Measurements from ENCODE around the gene SREBF2.

SREBF2 gene

DNA sequence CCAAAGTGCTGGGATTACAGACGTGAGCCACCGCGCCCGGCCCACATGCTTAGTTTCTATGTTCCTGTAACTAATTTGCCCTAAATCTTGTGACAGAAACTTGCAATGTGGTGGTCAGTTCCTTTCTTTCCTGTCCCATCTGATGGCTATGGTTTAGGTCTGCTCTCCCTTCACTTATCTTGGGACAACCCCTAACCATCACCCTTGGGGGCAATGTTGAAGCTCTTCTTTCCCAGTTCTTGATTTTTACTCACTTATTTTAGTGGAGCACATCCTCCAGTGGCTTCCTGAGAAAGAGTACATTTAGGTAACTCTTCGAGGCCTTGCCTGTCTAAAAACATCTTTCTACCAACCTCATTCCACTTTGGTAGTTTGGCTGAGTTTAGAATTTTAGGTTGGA, 7.3 kb downstream of the SREBF2 start:
- in situ Hi-C loops (cut with HindIII; ENCODE audit: low sequenced_read_pairs) = no loop called here
- DNase-seq (ENCODE audit: low read depth) = no peak
- no peak overlapping the region for H3K4me3 ChIP-seq (ENCODE audit: low read depth, low read length)
- TF ChIP-seq, protein P1, sequence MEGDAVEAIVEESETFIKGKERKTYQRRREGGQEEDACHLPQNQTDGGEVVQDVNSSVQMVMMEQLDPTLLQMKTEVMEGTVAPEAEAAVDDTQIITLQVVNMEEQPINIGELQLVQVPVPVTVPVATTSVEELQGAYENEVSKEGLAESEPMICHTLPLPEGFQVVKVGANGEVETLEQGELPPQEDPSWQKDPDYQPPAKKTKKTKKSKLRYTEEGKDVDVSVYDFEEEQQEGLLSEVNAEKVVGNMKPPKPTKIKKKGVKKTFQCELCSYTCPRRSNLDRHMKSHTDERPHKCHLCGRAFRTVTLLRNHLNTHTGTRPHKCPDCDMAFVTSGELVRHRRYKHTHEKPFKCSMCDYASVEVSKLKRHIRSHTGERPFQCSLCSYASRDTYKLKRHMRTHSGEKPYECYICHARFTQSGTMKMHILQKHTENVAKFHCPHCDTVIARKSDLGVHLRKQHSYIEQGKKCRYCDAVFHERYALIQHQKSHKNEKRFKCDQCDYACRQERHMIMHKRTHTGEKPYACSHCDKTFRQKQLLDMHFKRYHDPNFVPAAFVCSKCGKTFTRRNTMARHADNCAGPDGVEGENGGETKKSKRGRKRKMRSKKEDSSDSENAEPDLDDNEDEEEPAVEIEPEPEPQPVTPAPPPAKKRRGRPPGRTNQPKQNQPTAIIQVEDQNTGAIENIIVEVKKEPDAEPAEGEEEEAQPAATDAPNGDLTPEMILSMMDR (IDR thresholded peaks at IDR 0.05; ENCODE audit: low read depth, low read length, missing control alignments) = no peak

DNA sequence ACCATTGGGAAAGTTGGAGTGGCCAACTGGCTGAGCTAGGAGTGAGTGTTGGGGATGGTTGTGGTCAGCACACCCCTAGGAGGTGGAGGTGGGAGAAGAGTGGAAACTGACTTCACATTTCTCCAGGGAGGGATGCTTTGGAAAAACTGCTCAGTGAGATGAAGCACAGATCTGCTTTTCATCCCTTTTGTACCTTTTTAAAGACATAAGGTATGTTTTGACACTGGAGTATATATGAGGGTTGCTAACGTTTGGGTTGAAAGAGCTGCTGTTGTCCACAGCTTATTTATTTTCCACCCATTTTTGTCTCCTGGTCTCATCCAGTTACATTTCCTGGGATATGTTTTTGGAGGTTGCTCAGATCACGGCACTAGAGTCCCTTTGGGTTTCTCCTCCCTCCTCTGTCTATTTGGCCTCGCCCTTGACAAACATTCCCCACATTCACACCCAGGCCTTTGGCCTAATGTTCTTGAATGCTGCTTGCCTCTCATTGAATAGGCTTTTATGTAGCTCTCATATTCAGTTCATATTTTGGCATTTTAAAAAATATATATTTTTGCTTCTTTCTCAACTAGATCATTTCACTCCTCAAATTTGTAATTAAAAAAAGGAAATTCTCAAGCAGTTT, 8.3 kb downstream of the SREBF2 start:
- in situ Hi-C loops (cut with HindIII; ENCODE audit: low sequenced_read_pairs) = no loop called here
- no peak for DNase-seq (ENCODE audit: low read depth)
- no peak overlapping the region for H3K4me3 ChIP-seq (ENCODE audit: low read depth, low read length)
- TF ChIP-seq, protein P1 (IDR thresholded peaks at IDR 0.05; ENCODE audit: low read depth, low read length, missing control alignments) = no peak

DNA sequence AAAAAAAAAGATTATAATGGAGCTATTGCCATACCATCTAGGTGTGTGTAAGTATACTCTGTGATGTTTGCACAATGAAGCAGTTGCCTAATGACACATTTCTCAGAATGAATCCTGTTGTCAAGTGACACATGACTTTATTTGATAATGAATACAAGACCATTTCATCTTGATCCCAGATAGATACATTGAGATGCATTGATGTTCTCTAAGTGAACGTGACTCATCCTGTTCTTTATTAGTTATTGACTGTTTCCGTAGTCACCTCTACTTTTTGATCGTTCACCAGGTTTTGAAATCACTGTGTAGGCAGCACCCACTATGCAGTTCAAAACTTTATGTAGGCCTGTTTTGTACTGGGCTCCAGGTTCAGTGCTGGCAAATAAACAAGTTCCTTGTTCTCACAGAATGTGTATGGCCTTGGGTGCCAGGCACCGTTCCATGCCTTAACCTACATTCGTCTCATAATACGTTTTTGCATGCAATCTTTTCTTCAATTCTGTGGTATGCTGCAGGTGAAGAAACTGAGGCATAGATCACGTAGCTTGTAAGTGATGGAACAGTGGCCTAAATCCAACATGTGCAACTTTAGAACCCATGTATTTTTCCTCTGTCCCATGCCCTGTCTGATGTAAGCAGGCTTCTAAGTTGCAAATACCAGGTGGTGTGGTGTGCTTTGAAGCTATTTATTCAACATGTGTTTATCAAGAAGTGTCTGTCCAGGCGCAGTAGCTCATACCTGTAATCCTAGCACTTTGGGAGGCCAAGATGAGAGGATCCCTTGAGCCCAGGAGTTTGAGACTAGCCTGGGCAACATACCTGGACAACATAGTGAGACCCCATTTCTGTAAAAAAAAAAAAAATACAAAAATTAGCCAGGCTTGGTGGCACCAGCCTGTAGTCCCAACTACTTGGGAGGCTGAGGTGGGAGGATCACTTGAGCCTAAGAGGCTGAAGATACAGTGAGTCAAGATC, 10.4 kb downstream of the SREBF2 start:
- DNase-seq (ENCODE audit: low read depth) = no peak
- TF ChIP-seq, protein P1 (IDR thresholded peaks at IDR 0.05; ENCODE audit: low read depth, low read length, missing control alignments) = no peak
- in situ Hi-C loops (cut with HindIII; ENCODE audit: low sequenced_read_pairs) = no loop called here

DNA sequence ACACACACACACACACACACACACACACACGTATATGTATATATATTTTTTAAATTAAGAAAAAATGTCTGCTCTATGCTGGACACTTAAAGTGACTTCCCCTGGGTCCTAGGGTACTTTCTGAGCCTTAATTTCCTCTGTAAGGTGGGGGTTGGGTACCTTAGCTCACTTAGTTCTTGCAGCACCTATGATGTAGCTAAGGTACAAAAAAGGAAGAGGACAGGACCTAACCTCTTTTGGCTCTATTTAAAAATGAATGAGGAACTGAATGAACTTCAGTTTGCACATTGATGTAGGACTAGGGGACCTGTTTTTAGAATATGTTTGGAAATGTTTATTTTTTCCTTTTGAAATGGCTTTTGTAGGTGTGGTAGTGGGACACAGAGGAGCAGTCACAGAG, 11.1 kb downstream of the SREBF2 start:
- no peak overlapping the region for H3K4me3 ChIP-seq (ENCODE audit: low read depth, low read length)
- TF ChIP-seq, protein P1 (IDR thresholded peaks at IDR 0.05; ENCODE audit: low read depth, low read length, missing control alignments) = no peak
- DNase-seq (ENCODE audit: low read depth) = no peak
- in situ Hi-C loops (cut with HindIII; ENCODE audit: low sequenced_read_pairs) = no loop called here

More for the DNA sequence above, 10.4 kb downstream of the SREBF2 start:
- H3K4me3 ChIP-seq (ENCODE audit: low read depth, low read length) = no peak overlapping the region

DNA sequence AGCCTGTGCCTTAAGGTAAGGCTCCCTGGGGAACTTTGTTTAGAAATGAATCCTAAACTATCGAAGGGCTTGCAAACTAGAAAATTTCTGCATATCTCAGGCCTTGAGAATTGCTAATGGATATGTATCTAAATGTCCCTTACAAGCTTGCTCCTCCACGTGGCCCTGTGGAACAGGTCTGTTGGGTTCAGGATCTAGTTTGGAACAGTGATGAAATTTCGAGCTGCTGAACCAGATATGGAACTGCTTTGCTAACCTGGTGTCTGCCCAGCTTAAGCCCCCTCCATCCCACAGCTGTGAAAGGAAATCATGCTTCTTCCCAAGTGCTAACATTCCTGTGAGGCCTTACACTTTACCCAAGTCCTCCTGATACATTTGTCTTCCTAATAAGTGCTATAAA, 11.6 kb downstream of the SREBF2 start:
- in situ Hi-C loops (cut with HindIII; ENCODE audit: low sequenced_read_pairs) = no loop called here
- H3K4me3 ChIP-seq (ENCODE audit: low read depth, low read length) = no peak overlapping the region
- no peak for DNase-seq (ENCODE audit: low read depth)
- TF ChIP-seq, protein P1 (IDR thresholded peaks at IDR 0.05; ENCODE audit: low read depth, low read length, missing control alignments) = no peak

DNA sequence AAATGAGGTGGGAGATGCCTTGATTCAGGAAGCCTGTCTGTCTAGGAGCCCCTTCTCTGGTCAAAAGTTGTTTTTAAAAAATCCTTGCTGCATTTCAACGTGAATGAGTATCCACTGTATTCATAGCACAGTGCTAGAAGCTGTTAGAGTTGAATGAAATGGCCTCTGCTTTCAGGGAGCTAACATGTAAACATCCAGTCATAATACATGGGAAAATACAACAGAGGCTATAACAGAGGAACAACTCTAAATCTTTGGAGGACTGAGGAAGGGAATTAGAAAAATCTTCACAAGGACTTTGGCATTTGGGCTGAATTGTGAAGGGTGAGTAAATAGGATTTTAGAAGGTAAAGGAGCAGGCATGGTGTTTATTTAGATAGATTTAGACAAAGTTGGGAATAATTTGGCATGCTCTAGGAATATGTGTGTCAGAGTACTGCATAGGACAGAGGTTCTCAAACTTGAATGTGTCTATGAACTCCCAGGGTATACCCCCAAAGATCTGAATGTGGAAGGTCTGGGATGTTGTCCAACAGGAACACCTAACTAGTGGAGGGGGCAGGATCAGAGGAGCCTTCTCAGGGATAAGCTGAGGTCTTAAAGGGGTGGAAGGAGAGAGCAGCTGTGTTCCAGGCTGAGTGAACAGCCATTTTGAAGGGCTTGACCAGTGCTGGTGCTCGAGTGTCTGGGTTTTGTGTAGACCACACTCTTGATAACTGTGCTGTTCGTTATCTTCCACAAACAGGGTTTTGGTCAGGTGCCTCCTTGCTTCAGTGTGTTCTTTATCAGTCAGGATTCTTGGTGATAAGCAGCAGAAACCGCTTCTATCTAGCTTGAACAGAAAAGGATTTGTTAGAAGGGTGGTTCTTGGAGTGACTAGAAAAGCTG, 12.7 kb downstream of the SREBF2 start:
- TF ChIP-seq, protein P1 (IDR thresholded peaks at IDR 0.05; ENCODE audit: low read depth, low read length, missing control alignments) = no peak
- in situ Hi-C loops (cut with HindIII; ENCODE audit: low sequenced_read_pairs) = no loop called here

More for the DNA sequence above, 12.7 kb downstream of the SREBF2 start:
- no peak overlapping the region for H3K4me3 ChIP-seq (ENCODE audit: low read depth, low read length)
- DNase-seq (ENCODE audit: low read depth) = no peak
